HEK293T (cell line): ENCODE data around the gene DUSP22.

ENCODE experiments used
- BHLHE40 ChIP-seq: fragments of 450-650 bp; IDR thresholded peaks from 2 replicates; pipeline ENCODE4 v1.6.1; 2016; ENCODE audit warnings: mild to moderate bottlenecking, moderate library complexity, borderline replicate concordance
- CTBP1 ChIP-seq: fragments of 450-650 bp; IDR thresholded peaks from 2 replicates; pipeline ENCODE4 v1.6.1; 2016; ENCODE audit warnings: borderline replicate concordance
- ELF4 ChIP-seq: fragments of 450-650 bp; IDR thresholded peaks from 2 replicates; pipeline ENCODE4 v1.6.1; 2017; ENCODE audit warnings: antibody characterized with exemption
- FOXM1 ChIP-seq: fragments of 450-650 bp; IDR thresholded peaks from 2 replicates; pipeline ENCODE4 v1.6.1; 2017; ENCODE audit warnings: mild to moderate bottlenecking, borderline replicate concordance
- HDGF ChIP-seq: fragments of 450-650 bp; IDR thresholded peaks from 2 replicates; pipeline ENCODE4 v1.6.1; 2017; ENCODE audit warnings: antibody characterized with exemption, borderline replicate concordance
- SP1 ChIP-seq: fragments of 450-650 bp; IDR thresholded peaks from 2 replicates; pipeline ENCODE4 v1.6.1; 2017
- TARDBP ChIP-seq: fragments of 450-650 bp; IDR thresholded peaks from 2 replicates; pipeline ENCODE4 v1.6.1; 2016
- ZNF384 ChIP-seq: fragments of 450-650 bp; IDR thresholded peaks from 2 replicates; pipeline ENCODE4 v1.6.1; 2016

GRCh38 chr6:324116-324728, 31.9 kb downstream of the DUSP22 start:
- TF ChIP-seq TARDBP (no peak), ZNF384 (no peak), ELF4 (no peak), SP1 (no peak), CTBP1 (no peak), BHLHE40 (no peak), HDGF (no peak), FOXM1 (no peak)
